Hepatocyte (in vitro differentiated cells): ENCODE data around the gene ZNF566. TPM values are rescaled to one million over a fixed set of nuclear protein-coding genes. Genes with fewer than 3 reads are reported as not detected.

Experiments
- DNase-seq: peaks from one replicate; pipeline ENCODE4 v3.0.0-alpha.2; 2016; ENCODE audit warnings: low spot score
- H2AFZ ChIP-seq: fragments of 200-600 bp; sonication (generic); 2 replicates; pipeline ENCODE4 v1.6.0; 2016; ENCODE audit warnings: antibody characterized with exemption, mild to moderate bottlenecking
- H3K27ac ChIP-seq: fragments of 200-600 bp; sonication (generic); 2 replicates; pipeline ENCODE4 v1.5.1; 2016; ENCODE audit warnings: mild to moderate bottlenecking
- H3K27me3 ChIP-seq: fragments of 200-600 bp; sonication (generic); 2 replicates; pipeline ENCODE4 v1.6.1; 2016
- H3K36me3 ChIP-seq: fragments of 200-600 bp; sonication (generic); replicated peaks from 2 replicates; pipeline ENCODE4 v1.5.1; 2016; ENCODE audit warnings: low read depth; ENCODE audit not compliant: insufficient read depth
- H3K4me1 ChIP-seq: fragments of 200-600 bp; sonication (generic); 2 replicates; pipeline ENCODE4 v1.5.1; 2016; ENCODE audit warnings: mild to moderate bottlenecking, moderate library complexity; ENCODE audit not compliant: insufficient read depth
- H3K4me2 ChIP-seq: fragments of 200-600 bp; sonication (generic); 2 replicates; pipeline ENCODE4 v1.6.0; 2016
- H3K4me3 ChIP-seq: fragments of 200-600 bp; sonication (generic); 2 replicates; pipeline ENCODE4 v1.5.1; 2016; ENCODE audit warnings: mild to moderate bottlenecking
- H3K79me2 ChIP-seq: fragments of 200-600 bp; sonication (generic); 2 replicates; pipeline ENCODE4 v1.6.0; 2017; ENCODE audit warnings: mild to moderate bottlenecking
- H3K9me2 ChIP-seq: fragments of 200-600 bp; sonication (generic); replicated peaks from 2 replicates; pipeline ENCODE4 v1.6.0; 2017; ENCODE audit warnings: mild to moderate bottlenecking; ENCODE audit not compliant: insufficient read depth
- H3K9me3 ChIP-seq: fragments of 200-600 bp; sonication (generic); 2 replicates; pipeline ENCODE4 v1.5.1; 2016; ENCODE audit warnings: low read depth, mild to moderate bottlenecking
- H4K20me1 ChIP-seq: fragments of 200-600 bp; sonication (generic); 2 replicates; pipeline ENCODE4 v1.6.0; 2016; ENCODE audit warnings: mild to moderate bottlenecking; ENCODE audit not compliant: insufficient read depth, poor library complexity, severe bottlenecking
- EZH2 ChIP-seq: fragments of 200-600 bp; sonication (generic); IDR thresholded peaks from 2 replicates; pipeline ENCODE4 v1.6.1; 2016; ENCODE audit warnings: antibody characterized with exemption, mild to moderate bottlenecking, borderline replicate concordance
- EZH2phosphoT487 ChIP-seq: fragments of 200-600 bp; sonication (generic); IDR thresholded peaks from one replicate; pipeline ENCODE4 v1.6.1; 2018; ENCODE audit warnings: antibody characterized with exemption, mild to moderate bottlenecking, low read depth, moderate library complexity; ENCODE audit not compliant: unreplicated experiment, severe bottlenecking
- WGBS: methylation state at CpG from one replicate; pipeline ENCODE4 v1.1.6; 2016; ENCODE audit warnings: low lambda C conversion rate; ENCODE audit errors: missing lambda C conversion rate; 5-methylcytosine and 5-hydroxymethylcytosine counted together
- polyA plus RNA-seq: library from polyadenylated mRNA; unstranded; fragments of >200 nt; fragmentation: Nextera tagmentation; extraction: Ambion mirVana; gene quantifications from 2 replicates; pipeline ENCODE4 v1.2.1, GENCODE V29; 2016
- total RNA-seq: library from RNA; depleted of rRNA; stranded (reverse); fragments of >200 nt; gene quantifications from 2 replicates; pipeline ENCODE4 v1.2.3, GENCODE V29; 2014
- TF ChIP-seq, protein P1 (sequence below): fragments of 200-600 bp; sonication (generic); IDR thresholded peaks from 2 replicates; pipeline ENCODE4 v1.5.1; 2016; ENCODE audit warnings: antibody characterized with exemption, mild to moderate bottlenecking; ENCODE audit not compliant: poor library complexity

ZNF566 gene
- total and polyA plus RNA-seq, 2 experiments from 2014 or later, result 4.0 to 12.7 TPM

DNA sequence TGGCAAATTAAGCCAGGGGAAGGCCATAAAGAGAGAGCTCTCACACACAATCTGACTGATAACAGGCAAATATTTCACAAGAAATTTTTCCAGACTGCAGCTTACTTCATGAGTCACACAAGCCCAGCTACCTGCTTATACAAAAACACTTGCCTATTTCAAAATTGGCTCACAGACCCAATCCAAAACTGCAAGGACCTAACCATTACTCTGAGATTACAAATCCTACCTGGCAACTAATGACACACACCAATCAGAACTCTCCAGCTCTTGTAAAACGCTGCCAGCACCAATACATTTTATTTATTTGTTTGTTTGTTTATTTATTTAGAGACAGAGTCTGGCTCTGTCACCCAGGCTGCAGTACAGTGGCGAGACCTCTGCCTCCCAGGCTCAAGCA lies 52.8 kb downstream of the ZNF566 start:
- no peak overlapping the region for H3K4me3 ChIP-seq
- H3K4me1 ChIP-seq, result no peaks in the 10 kb centered on the region
- H3K36me3 ChIP-seq, result no peaks in the 10 kb centered on the region
- TF ChIP-seq EZH2phosphoT487 (no peak), EZH2 (no peak)
- TF ChIP-seq, protein P1, sequence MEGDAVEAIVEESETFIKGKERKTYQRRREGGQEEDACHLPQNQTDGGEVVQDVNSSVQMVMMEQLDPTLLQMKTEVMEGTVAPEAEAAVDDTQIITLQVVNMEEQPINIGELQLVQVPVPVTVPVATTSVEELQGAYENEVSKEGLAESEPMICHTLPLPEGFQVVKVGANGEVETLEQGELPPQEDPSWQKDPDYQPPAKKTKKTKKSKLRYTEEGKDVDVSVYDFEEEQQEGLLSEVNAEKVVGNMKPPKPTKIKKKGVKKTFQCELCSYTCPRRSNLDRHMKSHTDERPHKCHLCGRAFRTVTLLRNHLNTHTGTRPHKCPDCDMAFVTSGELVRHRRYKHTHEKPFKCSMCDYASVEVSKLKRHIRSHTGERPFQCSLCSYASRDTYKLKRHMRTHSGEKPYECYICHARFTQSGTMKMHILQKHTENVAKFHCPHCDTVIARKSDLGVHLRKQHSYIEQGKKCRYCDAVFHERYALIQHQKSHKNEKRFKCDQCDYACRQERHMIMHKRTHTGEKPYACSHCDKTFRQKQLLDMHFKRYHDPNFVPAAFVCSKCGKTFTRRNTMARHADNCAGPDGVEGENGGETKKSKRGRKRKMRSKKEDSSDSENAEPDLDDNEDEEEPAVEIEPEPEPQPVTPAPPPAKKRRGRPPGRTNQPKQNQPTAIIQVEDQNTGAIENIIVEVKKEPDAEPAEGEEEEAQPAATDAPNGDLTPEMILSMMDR, result no peak
- no peak for DNase-seq
- H3K79me2 ChIP-seq, result no peaks in the 10 kb centered on the region
- no peaks in the 10 kb centered on the region for H3K9me3 ChIP-seq
- H4K20me1 ChIP-seq, result no peaks in the 10 kb centered on the region
- no peak overlapping the region for H3K4me2 ChIP-seq
- 59% methylated on average over 2 of the region's 2 CpGs for WGBS
- H3K9me2 ChIP-seq, result no peaks in the 10 kb centered on the region
- H2AFZ ChIP-seq, result no peak overlapping the region
- no peak overlapping the region for H3K27ac ChIP-seq
- no peaks in the 10 kb centered on the region for H3K27me3 ChIP-seq

DNA sequence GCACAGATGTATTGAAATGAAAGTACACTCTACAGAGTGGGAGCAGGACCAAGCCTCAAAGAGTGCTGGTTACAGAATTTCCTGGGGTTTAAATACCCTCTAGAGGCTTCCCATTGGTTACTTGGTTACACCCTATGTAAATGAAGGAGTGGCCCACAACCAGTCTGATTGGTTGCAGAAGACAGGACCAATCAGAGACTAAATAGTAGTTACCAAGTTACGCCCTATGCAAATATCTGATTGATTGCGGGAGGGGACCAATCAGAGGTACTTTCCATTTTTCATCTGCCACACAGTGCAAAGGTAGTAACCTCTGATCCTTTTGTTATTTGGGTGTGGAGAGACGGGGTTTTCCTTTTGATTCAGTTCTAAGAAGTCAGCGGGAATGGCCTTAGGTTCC lies 65.4 kb downstream of the ZNF566 start:
- no peaks in the 10 kb centered on the region for H3K79me2 ChIP-seq
- H2AFZ ChIP-seq, result no peak overlapping the region
- H4K20me1 ChIP-seq, result no peaks in the 10 kb centered on the region
- TF ChIP-seq EZH2phosphoT487 (no peak), EZH2 (no peak)
- TF ChIP-seq, protein P1, result no peak
- no peaks in the 10 kb centered on the region for H3K4me1 ChIP-seq
- no peak overlapping the region for H3K4me2 ChIP-seq
- H3K36me3 ChIP-seq, result no peaks in the 10 kb centered on the region
- H3K27ac ChIP-seq, result no peak overlapping the region
- no peak for DNase-seq
- H3K27me3 ChIP-seq, result no peaks in the 10 kb centered on the region
- no peaks in the 10 kb centered on the region for H3K9me2 ChIP-seq
- WGBS, result 92% methylated on average over 4 of the region's 4 CpGs
- H3K4me3 ChIP-seq, result no peak overlapping the region
- H3K9me3 ChIP-seq, result no peaks in the 10 kb centered on the region

DNA sequence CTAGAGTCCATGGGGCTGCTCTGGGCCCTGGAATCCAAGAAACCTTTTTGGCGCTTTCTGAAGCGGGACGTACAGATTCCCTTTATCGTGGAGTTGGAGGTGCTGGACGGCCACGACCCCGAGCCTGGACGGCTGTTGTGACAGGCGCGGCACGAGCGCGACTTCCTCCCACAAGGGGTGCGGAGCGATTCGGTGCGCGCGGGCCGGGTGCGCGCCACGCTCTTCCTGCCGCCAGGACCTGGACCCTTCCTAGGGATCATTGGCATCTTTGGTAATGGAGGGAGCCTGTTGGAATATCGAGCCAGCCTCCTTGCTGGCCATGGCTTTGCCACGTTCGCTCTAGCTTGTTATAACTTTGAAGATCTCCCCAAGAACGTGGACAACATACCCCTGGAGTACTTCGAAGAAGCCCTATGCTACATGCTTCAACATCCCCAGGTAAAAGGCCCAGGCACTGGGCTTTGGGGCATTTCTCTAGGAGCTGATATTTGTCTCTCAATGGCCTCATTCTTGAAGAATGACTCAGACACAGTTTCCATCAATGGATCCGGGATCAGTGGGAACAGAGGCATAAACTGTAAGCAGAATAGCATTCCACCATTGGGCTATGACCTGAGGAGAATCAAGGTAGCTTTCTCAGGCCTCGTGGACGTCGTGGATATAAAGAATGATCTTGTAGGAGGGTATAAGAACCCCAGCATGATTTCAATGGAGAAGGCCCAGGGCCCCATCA lies 67.4 kb downstream of the ZNF566 start:
- DNase-seq, result no peak
- Histone ChIP-seq H2AFZ (peak overlapping the region; percentile 31), H3K4me2 (peak overlapping the region; percentile 73), H3K36me3 (no peaks in the 10 kb centered on the region), H3K4me1 (peaks cover 9% of the 10 kb centered on the region), H3K4me3 (no peak overlapping the region), H3K9me2 (no peaks in the 10 kb centered on the region), H3K27me3 (no peaks in the 10 kb centered on the region), H4K20me1 (no peaks in the 10 kb centered on the region), H3K27ac (no peak overlapping the region), H3K9me3 (no peaks in the 10 kb centered on the region), H3K79me2 (peaks cover 11% of the 10 kb centered on the region)
- TF ChIP-seq EZH2 (no peak), EZH2phosphoT487 (no peak)
- TF ChIP-seq, protein P1, result no peak
- 64% methylated on average over 28 of the region's 33 CpGs for WGBS
